ENCODE measurements around the gene CPEB4. TPM values are rescaled to one million over a fixed set of nuclear protein-coding genes. Genes with fewer than 3 reads are reported as not detected.

Gene CPEB4
- total RNA-seq, 1 donor from 2014 or later = 27.9 TPM

DNA sequence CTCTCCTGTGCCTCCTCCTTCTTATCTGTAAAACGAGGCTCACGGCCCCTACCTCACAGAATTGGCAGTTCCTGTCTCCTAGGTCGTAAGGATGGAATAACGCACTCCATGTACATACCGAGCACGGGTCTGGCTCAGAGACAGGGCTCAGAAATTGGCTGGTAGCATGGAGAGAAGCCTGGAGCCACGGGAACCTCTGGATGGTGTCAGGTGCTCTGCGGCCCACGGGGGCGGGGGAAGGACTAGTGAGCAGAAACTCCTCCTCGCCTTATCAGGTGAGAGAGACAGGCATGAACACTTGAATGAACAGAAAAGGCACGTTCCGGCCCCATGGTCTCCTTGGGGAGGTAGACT is 85.4 kb downstream of the CPEB4 start:
- H3K27me3 ChIP-seq (ENCODE audit: control insufficient read depth, insufficient read depth, low read length) = no peaks in the 10 kb centered on the region
- FAIRE-seq (no peak), DNase-seq (ENCODE audit: low read depth) (peak; percentile 5)
- H3K36me3 ChIP-seq (ENCODE audit: control insufficient read depth, insufficient read depth, low read length) = no peaks in the 10 kb centered on the region
- TF ChIP-seq, protein P1, sequence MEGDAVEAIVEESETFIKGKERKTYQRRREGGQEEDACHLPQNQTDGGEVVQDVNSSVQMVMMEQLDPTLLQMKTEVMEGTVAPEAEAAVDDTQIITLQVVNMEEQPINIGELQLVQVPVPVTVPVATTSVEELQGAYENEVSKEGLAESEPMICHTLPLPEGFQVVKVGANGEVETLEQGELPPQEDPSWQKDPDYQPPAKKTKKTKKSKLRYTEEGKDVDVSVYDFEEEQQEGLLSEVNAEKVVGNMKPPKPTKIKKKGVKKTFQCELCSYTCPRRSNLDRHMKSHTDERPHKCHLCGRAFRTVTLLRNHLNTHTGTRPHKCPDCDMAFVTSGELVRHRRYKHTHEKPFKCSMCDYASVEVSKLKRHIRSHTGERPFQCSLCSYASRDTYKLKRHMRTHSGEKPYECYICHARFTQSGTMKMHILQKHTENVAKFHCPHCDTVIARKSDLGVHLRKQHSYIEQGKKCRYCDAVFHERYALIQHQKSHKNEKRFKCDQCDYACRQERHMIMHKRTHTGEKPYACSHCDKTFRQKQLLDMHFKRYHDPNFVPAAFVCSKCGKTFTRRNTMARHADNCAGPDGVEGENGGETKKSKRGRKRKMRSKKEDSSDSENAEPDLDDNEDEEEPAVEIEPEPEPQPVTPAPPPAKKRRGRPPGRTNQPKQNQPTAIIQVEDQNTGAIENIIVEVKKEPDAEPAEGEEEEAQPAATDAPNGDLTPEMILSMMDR (IDR thresholded peaks at IDR 0.05; ENCODE audit: insufficient read depth, low read length, severe bottlenecking) = no peak
- H3K4me3 ChIP-seq (ENCODE audit: low read depth, low read length) = peak overlapping the region; percentile 38

DNA sequence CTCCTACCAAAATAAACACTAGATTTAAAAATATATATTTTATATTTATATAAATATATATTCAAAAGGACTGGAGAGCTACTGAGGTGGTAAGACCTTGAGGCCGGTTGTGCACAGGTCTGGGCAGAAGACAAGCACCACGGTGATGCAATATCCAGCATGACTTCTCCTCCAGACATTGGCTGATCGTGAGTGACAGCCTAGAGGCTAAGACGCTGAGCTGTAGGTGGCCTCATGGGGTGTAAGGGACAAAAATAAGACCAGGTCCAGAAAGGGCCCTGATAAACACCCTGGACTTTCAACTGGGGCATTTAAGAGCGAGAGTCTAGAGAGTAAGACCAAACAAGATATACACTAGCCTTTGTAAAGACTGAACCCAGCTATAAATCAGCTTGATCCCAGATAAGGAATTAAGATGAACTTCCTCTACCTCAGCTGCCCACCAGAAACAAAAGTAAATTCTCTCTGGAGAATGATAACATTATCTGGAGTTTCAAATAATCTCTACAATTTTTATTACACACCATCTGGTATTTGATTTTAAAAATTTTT is 86.6 kb downstream of the CPEB4 start:
- H3K27me3 ChIP-seq (ENCODE audit: control insufficient read depth, insufficient read depth, low read length) = no peaks in the 10 kb centered on the region
- no peaks in the 10 kb centered on the region for H3K36me3 ChIP-seq (ENCODE audit: control insufficient read depth, insufficient read depth, low read length)
- FAIRE-seq (no peak), DNase-seq (ENCODE audit: low read depth) (peak; percentile 33)
- H3K4me3 ChIP-seq (ENCODE audit: low read depth, low read length) = no peak overlapping the region
- TF ChIP-seq, protein P1 (IDR thresholded peaks at IDR 0.05; ENCODE audit: insufficient read depth, low read length, severe bottlenecking) = no peak

GRCh38 chr5:173981185-173981761 is 93.1 kb downstream of the CPEB4 start:
- DNase-seq (ENCODE audit: low read depth) (no peak), FAIRE-seq (no peak)
- Histone ChIP-seq H3K4me3 (ENCODE audit: low read depth, low read length) (no peak overlapping the region), H3K36me3 (ENCODE audit: control insufficient read depth, insufficient read depth, low read length) (no peaks in the 10 kb centered on the region), H3K27me3 (ENCODE audit: control insufficient read depth, insufficient read depth, low read length) (no peaks in the 10 kb centered on the region)
- TF ChIP-seq, protein P1 (IDR thresholded peaks at IDR 0.05; ENCODE audit: insufficient read depth, low read length, severe bottlenecking) = no peak

DNA sequence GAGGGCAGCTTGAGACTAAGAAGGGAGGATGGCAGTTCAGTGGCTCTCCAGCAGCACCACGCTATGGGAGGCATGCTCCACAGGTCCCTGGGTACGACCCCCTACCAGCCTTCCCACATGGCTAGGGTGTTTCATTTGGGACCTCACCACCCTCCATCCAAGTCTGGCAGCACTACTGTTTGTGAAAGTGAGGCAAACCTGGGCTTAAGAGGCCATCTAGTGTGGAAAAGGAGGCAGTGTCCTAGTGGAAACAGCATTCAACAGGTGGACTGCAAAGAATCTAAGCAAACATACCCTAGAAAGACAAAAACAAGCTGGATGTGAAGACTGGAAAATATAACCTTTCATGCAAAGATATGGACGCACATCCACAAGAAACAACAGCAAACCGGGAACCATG is 96.1 kb downstream of the CPEB4 start:
- no peaks in the 10 kb centered on the region for H3K27me3 ChIP-seq (ENCODE audit: control insufficient read depth, insufficient read depth, low read length)
- no peaks in the 10 kb centered on the region for H3K36me3 ChIP-seq (ENCODE audit: control insufficient read depth, insufficient read depth, low read length)
- FAIRE-seq (no peak), DNase-seq (ENCODE audit: low read depth) (peak; percentile 22)
- H3K4me3 ChIP-seq (ENCODE audit: low read depth, low read length) = no peak overlapping the region
- TF ChIP-seq, protein P1 (IDR thresholded peaks at IDR 0.05; ENCODE audit: insufficient read depth, low read length, severe bottlenecking) = peak; percentile 52

DNA sequence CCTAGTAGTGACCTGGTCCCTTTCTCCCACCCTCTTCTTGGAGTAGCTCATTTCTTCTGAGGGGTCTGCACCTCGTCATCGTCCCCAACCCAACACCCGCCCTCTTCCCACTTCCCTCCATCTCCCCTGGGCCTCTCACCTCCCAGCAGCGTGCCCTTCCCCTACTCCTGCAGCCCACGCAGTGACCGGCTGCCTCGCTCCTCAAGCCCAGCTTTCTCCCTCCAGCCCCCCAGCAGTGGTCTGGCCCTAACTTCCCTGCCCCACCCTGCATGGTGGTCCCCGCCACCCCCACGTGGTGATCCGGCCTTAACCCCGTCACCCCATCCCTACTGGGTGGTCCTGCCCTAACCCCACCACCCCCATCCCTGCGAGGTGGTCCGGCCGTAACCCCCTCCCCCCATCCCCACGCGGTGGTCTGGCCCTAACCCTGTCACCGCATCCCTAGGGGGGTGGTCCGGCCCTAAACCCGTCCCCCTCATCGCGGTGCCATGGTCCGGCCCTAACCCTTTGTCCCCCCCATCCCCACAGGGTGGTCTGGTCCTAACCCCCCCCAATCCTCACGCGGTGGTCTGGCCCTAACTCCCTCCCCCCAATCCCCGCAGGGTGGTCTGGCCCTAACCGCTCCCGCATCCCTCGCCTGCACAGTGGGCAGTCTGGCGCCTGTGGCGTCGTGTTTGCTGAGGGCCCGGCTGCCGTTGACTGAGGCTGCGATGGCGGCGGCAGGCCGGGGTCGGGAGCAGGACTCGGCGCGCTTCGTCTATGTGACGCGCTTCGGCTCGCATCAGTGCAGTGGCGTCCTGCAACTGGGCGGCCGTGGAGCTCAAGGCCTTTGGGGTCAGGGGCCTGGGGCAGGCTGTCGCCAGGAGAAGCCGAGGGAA is 100.6 kb downstream of the CPEB4 start, which contains the start of gene C5orf47:
Gene C5orf47 (plus strand): TSS at position 617 of the 878 bp plus-strand sequence. CDS start 94 bp downstream, at position 711.
- Histone ChIP-seq H3K36me3 (ENCODE audit: control insufficient read depth, insufficient read depth, low read length) (no peaks in the 10 kb centered on the region), H3K4me3 (ENCODE audit: low read depth, low read length) (no peak within 1 kb of the TSS), H3K27me3 (ENCODE audit: control insufficient read depth, insufficient read depth, low read length) (no peaks in the 10 kb centered on the region)
- TF ChIP-seq, protein P1 (IDR thresholded peaks at IDR 0.05; ENCODE audit: insufficient read depth, low read length, severe bottlenecking) = no peak
- DNase-seq (ENCODE audit: low read depth) (no peak), FAIRE-seq (no peak)

All from bronchial epithelial cell (primary cell).